NCI-H187 (cell line): Measurements from ENCODE around the gene CDK10.
A peak's percentile ranks its signal among the peaks of the same experiment; 100 is the strongest.
"Not testable (repeated sequence)": the region's sequence is repeated elsewhere in the genome, so short reads cannot be mapped to it uniquely, and the experiment has no call there.

Experiments
- DNase-seq, 2 experiments: peaks; one replicate each; lab custom pipeline; 2025; lab: John Stamatoyannopoulos, UW

The CDK10 gene

DNA sequence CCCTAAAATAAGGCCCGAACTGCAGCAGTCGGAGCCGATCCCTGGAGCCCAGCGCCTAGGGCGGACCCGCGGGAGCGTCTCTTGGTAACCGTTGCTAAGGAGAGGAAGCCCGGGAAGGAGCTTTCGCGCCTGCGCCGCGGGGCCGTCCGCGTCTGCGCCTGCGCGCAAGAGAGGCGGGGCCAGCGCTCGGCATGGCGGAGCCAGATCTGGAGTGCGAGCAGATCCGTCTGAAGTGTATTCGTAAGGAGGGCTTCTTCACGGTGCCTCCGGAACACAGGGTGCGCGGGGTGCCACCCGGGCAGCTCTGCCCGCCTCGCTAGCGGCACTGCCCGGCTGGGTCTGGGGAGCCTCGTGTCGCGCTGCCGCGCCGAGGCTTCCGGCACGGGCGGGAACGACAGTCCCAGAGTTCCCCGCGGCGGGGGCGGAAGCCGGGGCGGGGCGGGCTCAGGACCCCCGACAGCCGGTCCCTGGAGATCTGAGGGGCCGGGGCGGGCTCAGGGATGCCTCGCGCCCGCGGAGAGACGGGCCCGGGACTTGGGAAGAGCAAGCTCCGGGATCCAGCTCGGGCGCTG, at the start of gene CDK10:
Gene CDK10 (plus strand): TSS at position 170 of the 572 bp plus-strand sequence. CDS start 22 bp downstream, at position 192.
- peak; percentile 65 to 66 for DNase-seq

- DNase-seq: no peak
Measured at GRCh38 chr16:89637379-89637778, 49.1 kb upstream of the CDK10 start.

GRCh38 chr16:89638455-89638854, 48.0 kb upstream of the CDK10 start:
- DNase-seq: no peak

- no peak for DNase-seq
Measured at GRCh38 chr16:89639385-89639784, 47.1 kb upstream of the CDK10 start.

DNA sequence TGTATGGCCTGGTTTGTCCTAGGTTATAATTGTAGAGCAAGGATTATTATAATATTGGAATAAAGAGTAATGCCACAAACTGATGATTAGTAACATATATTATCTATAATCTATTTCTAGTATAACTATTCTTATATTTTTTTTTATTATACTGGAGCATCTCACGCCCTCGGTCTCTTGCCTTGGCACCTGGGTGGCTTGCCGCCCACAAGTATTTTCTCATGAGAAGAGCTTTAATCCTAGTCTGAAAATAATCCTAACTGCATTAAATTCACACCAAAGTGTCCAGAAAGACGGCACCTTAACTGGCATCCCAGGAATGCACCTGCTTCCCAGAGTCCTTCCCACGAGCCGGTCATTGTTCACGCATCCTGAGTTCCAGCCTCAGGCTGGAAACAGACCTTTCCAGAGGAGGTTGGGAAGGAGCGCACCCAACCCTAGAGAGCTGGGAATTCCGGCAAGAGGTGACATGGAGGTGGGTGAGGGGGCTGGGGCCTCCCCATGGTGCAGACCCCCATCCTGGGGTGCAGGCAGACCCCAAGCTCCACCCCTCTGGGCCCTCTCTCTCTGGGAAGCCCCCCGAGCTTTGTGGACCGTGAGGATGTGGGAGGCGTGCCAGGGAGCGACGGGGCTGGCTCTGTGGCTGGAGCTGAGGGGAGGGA, 44.9 kb upstream of the CDK10 start:
- DNase-seq: no peak

- no peak for DNase-seq
Measured at GRCh38 chr16:89642574-89642973, 43.9 kb upstream of the CDK10 start.

DNA sequence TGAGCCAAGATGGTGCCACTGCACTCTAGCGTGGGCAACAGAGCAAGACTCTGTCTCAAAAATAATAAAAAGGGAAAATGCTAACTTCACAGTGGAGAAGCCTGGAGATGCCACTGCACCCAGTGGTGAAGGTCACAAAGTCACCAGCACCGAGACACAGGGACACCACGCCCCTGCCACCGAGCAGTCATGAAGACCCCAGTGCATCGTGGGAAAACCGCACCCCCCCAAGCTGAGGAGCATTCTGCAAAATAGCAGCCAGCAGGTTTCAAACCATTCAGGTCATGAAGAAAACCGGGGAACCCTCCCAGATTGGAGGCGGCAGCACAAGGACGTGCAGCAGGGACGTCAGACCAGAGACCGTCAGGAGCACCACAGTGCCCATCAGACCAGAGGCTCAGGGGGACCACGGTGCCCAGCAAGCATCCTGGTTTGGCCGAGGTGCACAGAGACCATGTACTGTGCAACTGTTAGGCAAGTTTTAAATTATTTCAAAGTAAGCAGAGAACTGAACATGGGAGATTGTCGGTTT, 42.7 kb upstream of the CDK10 start:
- no peak for DNase-seq

DNA sequence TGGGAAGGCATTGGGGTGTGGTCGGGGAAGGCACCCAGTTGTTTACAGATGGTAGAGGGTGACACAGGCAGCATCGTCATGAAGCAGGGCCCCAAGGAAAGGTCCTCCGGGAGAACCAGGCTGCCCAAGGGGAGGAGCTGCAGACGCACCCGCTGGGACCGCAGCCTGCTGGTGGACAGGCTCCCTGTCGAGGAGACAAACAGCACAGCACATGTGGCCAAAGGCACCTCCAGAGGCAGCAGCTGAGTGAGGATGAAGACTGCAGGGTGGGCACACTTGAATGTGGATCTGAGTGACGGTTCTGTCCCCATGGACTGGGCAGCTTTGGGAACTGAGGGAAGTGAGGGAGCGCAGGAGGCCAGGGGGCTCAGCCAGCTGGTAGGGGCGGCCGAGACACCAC, 41.4 kb upstream of the CDK10 start:
- no peak for DNase-seq

GRCh38 chr16:89646270-89646669, 40.2 kb upstream of the CDK10 start:
- no peak for DNase-seq

DNA sequence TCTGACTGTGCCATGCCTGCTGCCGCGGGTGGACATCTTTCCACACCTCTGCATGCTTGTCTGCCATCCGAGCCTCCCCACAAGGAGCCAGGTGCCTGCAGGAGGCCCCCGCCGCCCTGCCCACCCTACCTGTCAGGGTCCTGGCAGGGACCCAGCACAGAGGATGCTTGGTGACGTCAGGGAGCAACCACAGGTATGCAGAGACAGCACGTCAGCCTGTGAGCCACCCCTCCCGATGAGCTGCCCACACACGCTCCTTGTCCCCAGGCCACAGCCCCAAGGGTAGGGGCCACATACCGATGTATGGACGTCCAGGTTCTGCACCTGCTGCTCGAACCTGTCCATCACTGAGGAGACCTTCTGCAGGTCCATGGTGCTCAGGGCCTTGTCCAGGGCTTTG, 39.6 kb upstream of the CDK10 start:
- DNase-seq: no peak

DNA sequence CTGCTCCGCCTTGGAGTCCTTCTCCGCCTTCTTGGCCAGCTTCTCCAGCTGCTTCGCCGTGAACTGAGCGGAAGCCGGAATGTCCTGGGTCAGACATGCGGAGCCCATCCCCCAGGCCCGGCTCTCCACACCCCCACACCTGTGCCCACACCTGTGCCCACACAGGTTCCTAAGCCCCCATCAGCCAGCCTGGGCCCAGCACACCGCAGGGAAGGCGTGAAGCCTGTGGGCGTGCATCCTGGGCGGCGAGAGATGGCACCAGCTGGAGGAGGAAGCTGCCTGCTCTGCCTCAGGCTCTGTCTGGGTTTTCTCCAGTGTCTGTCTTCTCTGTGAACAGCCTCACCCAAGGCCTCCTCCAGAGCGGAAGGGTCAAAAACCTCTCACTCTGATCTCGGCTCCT, 34.9 kb upstream of the CDK10 start:
- DNase-seq: no peak

GRCh38 chr16:89653656-89654295, 32.7 kb upstream of the CDK10 start:
- no peak for DNase-seq

DNA sequence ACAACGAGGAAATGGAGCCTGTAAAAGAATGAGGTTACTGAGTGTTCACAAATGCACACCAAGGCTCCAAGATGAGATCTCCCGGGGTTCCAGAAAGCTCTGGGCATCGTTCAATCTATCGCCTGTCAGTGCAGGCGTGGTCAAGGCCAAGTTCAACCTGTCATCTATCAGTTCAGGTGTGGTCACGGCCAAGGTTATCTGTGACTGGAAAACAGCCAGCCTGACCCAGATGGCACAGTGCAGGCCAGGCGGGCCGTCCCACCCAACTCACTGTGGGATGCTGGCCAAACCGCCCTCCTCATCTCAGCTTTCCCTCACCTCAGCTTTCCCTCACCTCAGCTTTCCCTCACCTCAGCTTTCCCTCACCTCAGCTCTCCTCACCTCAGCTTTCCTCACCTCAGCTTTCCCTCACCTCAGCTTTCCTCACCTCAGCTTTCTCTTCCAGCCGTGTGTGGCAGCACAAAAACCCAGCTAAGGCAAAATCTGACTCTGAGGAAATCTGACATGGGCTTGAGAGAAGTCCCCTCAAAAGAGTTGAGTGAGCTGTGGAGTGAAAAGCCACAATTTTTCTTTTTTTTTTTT, 31.3 kb upstream of the CDK10 start:
- DNase-seq: no peak

- DNase-seq: no peak
Measured at GRCh38 chr16:89656435-89657121, 29.9 kb upstream of the CDK10 start.

DNA sequence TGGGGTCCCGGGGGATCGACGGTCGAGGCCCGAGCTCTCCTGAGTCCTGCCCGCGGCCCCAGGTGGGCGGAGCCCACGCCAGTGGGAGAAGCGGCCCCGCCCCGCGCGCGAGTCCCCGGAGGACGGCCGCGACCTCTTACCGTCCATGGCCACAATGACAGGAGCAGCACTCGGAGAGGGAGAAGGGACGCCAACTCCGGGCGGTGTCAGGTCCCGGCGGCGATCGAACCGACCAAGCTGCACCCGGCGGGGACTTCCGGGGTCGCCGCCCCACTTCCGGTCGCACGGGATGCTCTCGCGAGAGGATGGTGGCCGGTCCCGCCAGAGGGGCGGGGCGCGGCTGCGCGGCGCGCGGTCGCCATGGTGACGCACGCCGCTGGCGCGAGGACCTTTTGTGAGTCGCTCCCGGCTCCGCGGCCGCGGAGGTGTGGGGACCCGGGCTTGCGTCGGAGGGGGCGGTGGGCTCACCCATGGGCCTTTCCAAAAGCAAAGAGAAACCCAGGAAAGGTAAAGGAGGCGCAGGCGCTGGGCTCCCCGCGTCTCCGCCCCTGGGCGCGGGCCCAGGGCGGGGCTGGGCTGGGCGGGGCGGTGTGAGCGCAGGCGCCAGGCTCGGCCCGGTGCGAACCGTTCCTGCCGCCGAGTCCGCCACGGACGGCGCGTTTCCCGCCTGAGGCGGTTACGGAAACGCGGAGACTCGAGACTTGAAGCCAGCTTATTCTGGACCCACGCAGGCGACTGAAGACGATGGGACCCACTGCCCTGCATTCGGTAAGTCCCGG, 28.9 kb upstream of the CDK10 start, which contains the start of the genes CHMP1A and SPATA33:
Gene CHMP1A (minus strand): TSS at position 267 of the 779 bp plus-strand sequence. CDS start 120 bp downstream, at position 147.
Gene SPATA33 (plus strand): TSS at position 395 of the 779 bp plus-strand sequence. CDS start 76 bp downstream, at position 471.
- peak; percentile 44 to 57 for DNase-seq

DNA sequence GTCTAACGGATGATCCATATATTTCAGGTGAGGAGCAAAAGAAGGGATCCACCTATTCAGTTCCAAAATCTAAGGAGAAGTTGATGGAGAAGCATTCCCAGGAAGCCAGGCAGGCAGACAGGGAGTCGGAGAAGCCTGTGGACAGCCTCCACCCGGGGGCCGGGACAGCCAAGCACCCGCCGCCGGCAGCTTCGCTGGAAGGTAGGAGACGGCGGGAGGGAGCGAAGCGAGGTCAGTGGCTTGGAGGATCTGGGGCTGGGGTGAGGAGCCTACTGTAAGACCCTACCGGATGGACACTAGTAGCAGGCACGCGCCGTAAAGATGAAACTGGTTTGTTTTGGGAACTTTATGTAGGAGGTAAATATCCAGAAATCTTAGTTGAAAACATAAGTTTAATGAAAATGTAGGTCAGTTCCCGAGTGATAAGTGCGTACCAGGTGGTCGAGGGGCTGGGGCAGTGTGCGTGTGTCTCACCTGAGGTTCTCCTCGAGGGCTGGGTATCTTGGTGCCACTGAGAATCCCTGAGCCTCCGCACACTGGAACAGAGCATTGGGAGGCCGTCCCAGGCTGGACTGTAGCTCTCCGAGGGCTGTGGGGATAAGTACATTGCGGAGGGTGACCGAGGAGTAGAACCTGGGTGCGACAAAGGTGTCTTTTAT, 28.1 kb upstream of the CDK10 start:
- DNase-seq: no peak

DNA sequence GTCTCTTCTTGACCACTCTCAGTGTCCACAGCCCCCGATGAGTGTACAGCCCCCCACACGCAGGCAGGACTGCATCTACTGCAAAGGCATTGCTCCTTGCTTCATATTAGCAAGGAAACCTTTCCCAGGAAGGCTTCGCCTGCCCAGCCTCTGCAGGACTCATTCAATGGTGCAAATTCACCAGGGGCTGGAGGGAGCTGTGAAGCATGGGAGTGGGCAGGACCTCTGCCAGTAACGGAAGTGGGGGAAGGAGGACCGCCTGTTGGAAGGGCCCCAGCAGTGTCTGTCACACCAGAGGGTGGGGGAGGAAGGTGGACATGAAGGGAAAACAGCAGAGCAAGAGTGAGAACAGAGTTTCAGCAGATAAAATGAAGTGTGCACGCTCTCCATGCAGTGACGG, 26.3 kb upstream of the CDK10 start:
- no peak for DNase-seq

DNA sequence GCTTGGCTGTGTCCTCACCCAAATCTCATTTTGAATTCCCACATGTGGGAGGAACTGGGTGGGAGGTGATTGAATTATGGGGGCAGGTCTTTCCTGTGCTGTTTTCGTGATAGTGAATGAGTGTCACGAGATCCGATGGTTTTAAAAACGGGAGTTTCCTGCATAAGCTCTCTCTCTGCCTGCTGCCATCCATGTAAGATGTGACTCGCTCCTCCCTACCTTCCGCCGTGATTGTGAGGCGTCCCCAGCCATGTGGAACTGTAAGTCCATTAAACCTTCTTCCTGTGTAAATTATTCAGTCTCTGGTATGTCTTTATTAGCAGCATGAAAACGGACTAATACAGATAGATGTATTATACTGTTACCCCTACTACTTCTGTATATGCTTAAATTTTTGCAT, 25.3 kb upstream of the CDK10 start:
- no peak for DNase-seq

- not testable (repeated sequence) for DNase-seq
Measured at GRCh38 chr16:89664238-89664637, 22.3 kb upstream of the CDK10 start.

GRCh38 chr16:89667000-89667399, 19.5 kb upstream of the CDK10 start:
- DNase-seq: not testable (repeated sequence)

DNA sequence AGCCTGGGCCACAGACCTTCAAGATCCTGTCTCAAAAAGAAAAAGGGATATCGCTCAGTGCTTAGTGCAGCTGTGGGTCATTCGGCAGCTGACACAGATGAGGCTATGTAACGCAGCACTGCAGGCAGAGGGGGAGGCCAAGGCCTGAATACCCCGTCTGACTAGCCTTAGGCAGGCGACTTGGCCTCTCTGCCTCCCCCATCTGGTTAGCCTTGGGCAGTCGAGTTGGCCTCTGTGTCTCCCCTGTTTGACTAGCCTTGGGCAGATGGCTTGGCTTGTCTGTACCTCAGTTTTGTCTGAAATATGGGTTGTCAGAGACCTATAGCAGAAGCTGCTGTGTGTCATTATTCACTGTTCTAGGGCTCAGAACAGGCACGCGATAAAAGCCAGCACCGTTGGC, 18.9 kb upstream of the CDK10 start:
- DNase-seq: no peak
